ENCODE measurements around the gene CDC20. TPM values are rescaled to one million over a fixed set of nuclear protein-coding genes. Genes with fewer than 3 reads are reported as not detected.

Gene CDC20
- total and polyA plus RNA-seq, 12 donors, result 0.32 to 12.8 (median 2.3) TPM

DNA sequence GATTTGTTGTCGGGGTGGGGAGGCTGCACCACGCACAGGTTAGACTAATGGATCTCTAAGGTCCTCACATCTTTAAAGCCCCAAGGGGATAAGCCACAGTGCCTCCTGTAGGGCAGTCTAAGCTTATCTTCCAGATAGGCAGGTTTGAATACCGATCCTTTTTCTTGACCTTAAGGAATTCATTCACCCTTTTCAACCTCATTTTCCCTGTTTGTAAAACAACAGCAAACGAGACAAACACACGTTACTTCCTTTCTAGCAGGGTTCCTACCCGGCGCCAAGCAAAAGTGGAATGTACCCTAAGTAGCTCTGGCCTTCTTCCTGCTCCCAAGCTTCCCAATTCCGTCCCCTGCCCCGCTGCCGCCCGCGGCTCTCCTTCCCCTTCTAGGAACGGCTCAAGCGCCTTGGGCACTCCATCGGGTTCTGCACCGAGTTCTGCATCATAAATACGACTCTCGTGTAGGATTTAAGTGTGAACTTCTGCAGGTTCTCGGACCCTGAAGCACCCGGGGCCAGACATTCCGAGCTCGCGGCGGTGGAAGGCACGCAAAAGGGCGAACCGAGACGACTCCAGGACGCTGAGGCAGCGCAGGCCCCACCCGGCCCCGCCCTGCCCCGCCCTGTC is 548 bp upstream of the CDC20 start:
- peak in 4 of 7 donors; percentile 27 to 59 (median 37) for DNase-seq
- TF ChIP-seq, protein P1, sequence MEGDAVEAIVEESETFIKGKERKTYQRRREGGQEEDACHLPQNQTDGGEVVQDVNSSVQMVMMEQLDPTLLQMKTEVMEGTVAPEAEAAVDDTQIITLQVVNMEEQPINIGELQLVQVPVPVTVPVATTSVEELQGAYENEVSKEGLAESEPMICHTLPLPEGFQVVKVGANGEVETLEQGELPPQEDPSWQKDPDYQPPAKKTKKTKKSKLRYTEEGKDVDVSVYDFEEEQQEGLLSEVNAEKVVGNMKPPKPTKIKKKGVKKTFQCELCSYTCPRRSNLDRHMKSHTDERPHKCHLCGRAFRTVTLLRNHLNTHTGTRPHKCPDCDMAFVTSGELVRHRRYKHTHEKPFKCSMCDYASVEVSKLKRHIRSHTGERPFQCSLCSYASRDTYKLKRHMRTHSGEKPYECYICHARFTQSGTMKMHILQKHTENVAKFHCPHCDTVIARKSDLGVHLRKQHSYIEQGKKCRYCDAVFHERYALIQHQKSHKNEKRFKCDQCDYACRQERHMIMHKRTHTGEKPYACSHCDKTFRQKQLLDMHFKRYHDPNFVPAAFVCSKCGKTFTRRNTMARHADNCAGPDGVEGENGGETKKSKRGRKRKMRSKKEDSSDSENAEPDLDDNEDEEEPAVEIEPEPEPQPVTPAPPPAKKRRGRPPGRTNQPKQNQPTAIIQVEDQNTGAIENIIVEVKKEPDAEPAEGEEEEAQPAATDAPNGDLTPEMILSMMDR (IDR thresholded peaks at IDR 0.05), result peak in 5 of 6 experiments; percentile 25 to 51 (median 39)
- TF ChIP-seq POLR2A (IDR thresholded peaks at IDR 0.05), result peak in 1 of 2 donors; percentile 72
- peak overlapping the region; percentile 27 to 80 (median 65) for H3K4me3 ChIP-seq
- WGBS, 4 donors, result 0% methylated on average over 22 to 33 of the region's 33 CpGs
- no peaks in the 10 kb centered on the region for H3K9me3 ChIP-seq (replicated peaks in 1 of 3)
- intact Hi-C loops (cut with DNase I), result loop anchor here in 1 of 2 donors (5.0 kb wide), 1 partner anchor 121 kb away; no protein-coding TSS in a partner anchor
- H3K27ac ChIP-seq, result peak overlapping the region in 4 of 5 donors; percentile 81 to 91 (median 84)
- no peaks in the 10 kb centered on the region for H3K27me3 ChIP-seq
- H3K4me1 ChIP-seq (replicated peaks in 1 of 2), result peaks cover 5 to 18% of the 10 kb centered on the region in 2 donors
- peaks cover 0 to 21% of the 10 kb centered on the region in 2 donors for H3K36me3 ChIP-seq (replicated peaks in 1 of 2)

DNA sequence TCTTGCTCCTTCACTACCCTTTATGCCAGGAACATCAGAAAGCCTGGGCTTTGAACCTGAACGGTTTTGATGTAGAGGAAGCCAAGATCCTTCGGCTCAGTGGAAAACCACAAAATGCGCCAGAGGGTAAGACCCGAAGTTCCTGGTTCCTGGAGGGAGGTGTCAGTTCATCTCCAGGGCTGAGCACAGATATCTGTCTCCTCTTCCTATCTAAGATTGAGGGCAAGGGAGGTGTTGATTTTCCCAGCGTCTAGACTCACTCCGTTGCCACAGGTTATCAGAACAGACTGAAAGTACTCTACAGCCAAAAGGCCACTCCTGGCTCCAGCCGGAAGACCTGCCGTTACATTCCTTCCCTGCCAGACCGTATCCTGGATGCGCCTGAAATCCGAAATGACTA is 915 bp downstream of the CDC20 start:
- WGBS, 4 donors, result 42 to 44% (median 44%) methylated on average over 11 of the region's 11 CpGs
- no peaks in the 10 kb centered on the region for H3K9me3 ChIP-seq (replicated peaks in 1 of 3)
- DNase-seq, result no peak
- H3K4me3 ChIP-seq, result no peak overlapping the region
- H3K4me1 ChIP-seq (replicated peaks in 1 of 2), result peaks cover 5 to 18% of the 10 kb centered on the region in 2 donors
- intact Hi-C loops (cut with DNase I), result loop anchor here in 1 of 2 donors (5.0 kb wide), 1 partner anchor 122 kb away; no protein-coding TSS in a partner anchor
- TF ChIP-seq, protein P1 (IDR thresholded peaks at IDR 0.05), result no peak
- no peak for TF ChIP-seq POLR2A (IDR thresholded peaks at IDR 0.05)
- H3K27me3 ChIP-seq, result no peaks in the 10 kb centered on the region
- H3K36me3 ChIP-seq (replicated peaks in 1 of 2), result peaks cover 0 to 35% of the 10 kb centered on the region in 2 donors
- no peak overlapping the region for H3K27ac ChIP-seq

DNA sequence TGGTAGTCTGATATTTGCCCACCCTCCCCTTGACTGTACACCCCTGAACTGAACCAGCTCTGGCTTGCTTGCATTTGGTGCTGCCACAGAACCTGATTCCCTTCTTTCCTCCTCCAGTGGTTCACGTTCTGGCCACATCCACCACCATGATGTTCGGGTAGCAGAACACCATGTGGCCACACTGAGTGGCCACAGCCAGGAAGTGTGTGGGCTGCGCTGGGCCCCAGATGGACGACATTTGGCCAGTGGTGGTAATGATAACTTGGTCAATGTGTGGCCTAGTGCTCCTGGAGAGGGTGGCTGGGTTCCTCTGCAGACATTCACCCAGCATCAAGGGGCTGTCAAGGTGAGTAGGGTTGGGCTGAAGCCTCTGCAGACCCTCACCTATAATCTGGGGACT is 1.8 kb downstream of the CDC20 start:
- DNase-seq, result no peak
- intact Hi-C loops (cut with DNase I), result no loop called here
- no peak overlapping the region for H3K4me3 ChIP-seq
- H3K9me3 ChIP-seq (replicated peaks in 1 of 3), result no peaks in the 10 kb centered on the region
- H3K27ac ChIP-seq, result no peak overlapping the region
- TF ChIP-seq POLR2A (IDR thresholded peaks at IDR 0.05), result no peak
- TF ChIP-seq, protein P1 (IDR thresholded peaks at IDR 0.05), result no peak
- 75 to 85% (median 78%) methylated on average over 4 of the region's 4 CpGs for WGBS, 4 donors
- no peaks in the 10 kb centered on the region for H3K27me3 ChIP-seq
- peaks cover 5 to 18% of the 10 kb centered on the region in 2 donors for H3K4me1 ChIP-seq (replicated peaks in 1 of 2)
- H3K36me3 ChIP-seq (replicated peaks in 1 of 2), result peaks cover 0 to 43% of the 10 kb centered on the region in 2 donors

DNA sequence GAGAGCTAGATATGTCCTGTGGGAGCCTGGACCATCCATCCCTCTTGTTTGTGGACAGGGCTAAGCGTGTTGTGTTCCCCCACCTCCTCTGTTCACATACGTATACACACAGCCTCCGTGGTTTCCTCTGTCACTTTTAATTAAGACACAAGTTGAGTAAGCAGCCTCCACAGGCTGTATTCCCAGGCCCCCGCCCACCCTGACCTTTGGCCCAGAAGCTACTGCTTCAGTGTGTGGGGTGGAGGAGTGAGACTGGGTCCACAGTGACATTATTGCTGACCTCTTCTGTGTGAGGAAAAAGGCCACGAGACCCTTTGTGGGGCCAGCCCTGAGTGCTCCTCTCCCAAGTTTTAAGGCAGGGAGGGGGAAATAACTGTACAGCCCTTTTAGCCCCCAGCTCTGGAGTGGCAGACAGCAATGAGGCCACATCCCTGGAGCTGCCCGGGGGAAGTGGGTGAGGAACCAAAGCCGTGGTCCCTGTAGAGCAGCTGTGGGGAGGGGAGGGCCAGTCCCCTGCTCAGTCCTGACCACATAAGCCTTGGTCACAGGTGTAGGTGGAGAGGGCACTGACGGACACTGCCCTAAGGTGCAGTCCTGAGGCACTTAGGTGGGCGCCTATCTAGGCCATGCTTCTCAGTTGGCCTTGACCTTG is 4.6 kb downstream of the CDC20 start:
- Histone ChIP-seq H3K36me3 (replicated peaks in 1 of 2) (peaks cover 0 to 43% of the 10 kb centered on the region in 2 donors), H3K27ac (no peak overlapping the region), H3K9me3 (replicated peaks in 1 of 3) (no peaks in the 10 kb centered on the region), H3K27me3 (no peaks in the 10 kb centered on the region), H3K4me1 (replicated peaks in 1 of 2) (peaks cover 14 to 21% of the 10 kb centered on the region in 2 donors), H3K4me3 (no peak overlapping the region)
- intact Hi-C loops (cut with DNase I), result no loop called here
- TF ChIP-seq POLR2A (IDR thresholded peaks at IDR 0.05), result no peak
- TF ChIP-seq, protein P1 (IDR thresholded peaks at IDR 0.05), result no peak
- 63 to 75% (median 71%) methylated on average over 5 to 9 of the region's 9 CpGs for WGBS, 4 donors
- peak in 1 of 7 donors; percentile 39 for DNase-seq

Data from adrenal gland (tissue), 12 donors.